Ascending aorta (tissue), 2 donors: ENCODE results near the gene ZBED4. TPM values are rescaled to one million over a fixed set of nuclear protein-coding genes. Genes with fewer than 3 reads are reported as not detected.
A peak's percentile ranks its signal among the peaks of the same experiment; 100 is the strongest.
"Not testable (repeated sequence)": the region's sequence is repeated elsewhere in the genome, so short reads cannot be mapped to it uniquely, and the experiment has no call there.

ENCODE experiments used
- DNase-seq, 2 donors: peaks; one replicate each; pipeline ENCODE4 v3.0.0-alpha.2; 2019; ENCODE audit warnings: low spot score in 2 of 2
- H3K27ac ChIP-seq, 2 donors: fragments of 200-600 bp; sonication (generic); one replicate each; pipeline ENCODE4 v1.5.1; 2016 to 2017; ENCODE audit warnings: mild to moderate bottlenecking in 1 of 2
- H3K27me3 ChIP-seq: fragments of 200-600 bp; sonication (generic); one replicate; pipeline ENCODE4 v1.5.1; 2017
- H3K36me3 ChIP-seq, 2 donors: fragments of 200-600 bp; sonication (generic); one replicate each; pipeline ENCODE4 v1.5.1; 2016
- H3K4me1 ChIP-seq, 2 donors: fragments of 200-600 bp; sonication (generic); one replicate each; pipeline ENCODE4 v1.5.1; 2016 to 2017; ENCODE audit warnings: mild to moderate bottlenecking in 1 of 2
- H3K4me3 ChIP-seq, 2 donors: fragments of 200-600 bp; sonication (generic); one replicate each; pipeline ENCODE4 v1.5.1; 2016 to 2017; ENCODE audit warnings: mild to moderate bottlenecking in 1 of 2
- H3K9me3 ChIP-seq, 2 donors: fragments of 200-600 bp; sonication (generic); one replicate each; pipeline ENCODE4 v1.5.1; 2016
- intact Hi-C: fragments of 100-400 bp; cut with DNase I; formaldehyde crosslinking; loops from one replicate; pipeline ENCODE4 v1.15.1; 2023
- total RNA-seq: library from RNA; depleted of rRNA; stranded (reverse); fragments of >200 nt; gene quantifications from one replicate; pipeline ENCODE4 v1.1.0, GENCODE V29; 2016
- TF ChIP-seq, protein P1 (sequence below), 3 experiments: fragments of 200-600 bp in 2 of 3; fragments of 450-650 bp in 1 of 3; sonication (generic) in 2 of 3; IDR thresholded peaks; one replicate each; pipeline ENCODE4 v1.5.1; 2016 to 2019; ENCODE audit warnings: antibody characterized with exemption in 3 of 3, mild to moderate bottlenecking in 1 of 3, moderate library complexity in 1 of 3

ZBED4 gene
- total RNA-seq, 1 donor from 2014 or later = 10.1 TPM

GRCh38 chr22:49850021-49850911 is 3.4 kb upstream of the ZBED4 start:
- H3K9me3 ChIP-seq = no peaks in the 10 kb centered on the region
- peaks cover 9 to 26% of the 10 kb centered on the region in 2 donors for H3K4me1 ChIP-seq
- H3K27ac ChIP-seq = no peak overlapping the region
- intact Hi-C loops = loop anchor here (5.0 kb wide), 2 partner anchors 352 to 777 kb away; partner anchors contain the start of genes ARSA and SELENOO
- H3K4me3 ChIP-seq = peak overlapping the region in 1 of 2 donors; percentile 62
- no peak for DNase-seq
- TF ChIP-seq, protein P1, sequence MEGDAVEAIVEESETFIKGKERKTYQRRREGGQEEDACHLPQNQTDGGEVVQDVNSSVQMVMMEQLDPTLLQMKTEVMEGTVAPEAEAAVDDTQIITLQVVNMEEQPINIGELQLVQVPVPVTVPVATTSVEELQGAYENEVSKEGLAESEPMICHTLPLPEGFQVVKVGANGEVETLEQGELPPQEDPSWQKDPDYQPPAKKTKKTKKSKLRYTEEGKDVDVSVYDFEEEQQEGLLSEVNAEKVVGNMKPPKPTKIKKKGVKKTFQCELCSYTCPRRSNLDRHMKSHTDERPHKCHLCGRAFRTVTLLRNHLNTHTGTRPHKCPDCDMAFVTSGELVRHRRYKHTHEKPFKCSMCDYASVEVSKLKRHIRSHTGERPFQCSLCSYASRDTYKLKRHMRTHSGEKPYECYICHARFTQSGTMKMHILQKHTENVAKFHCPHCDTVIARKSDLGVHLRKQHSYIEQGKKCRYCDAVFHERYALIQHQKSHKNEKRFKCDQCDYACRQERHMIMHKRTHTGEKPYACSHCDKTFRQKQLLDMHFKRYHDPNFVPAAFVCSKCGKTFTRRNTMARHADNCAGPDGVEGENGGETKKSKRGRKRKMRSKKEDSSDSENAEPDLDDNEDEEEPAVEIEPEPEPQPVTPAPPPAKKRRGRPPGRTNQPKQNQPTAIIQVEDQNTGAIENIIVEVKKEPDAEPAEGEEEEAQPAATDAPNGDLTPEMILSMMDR (IDR thresholded peaks at IDR 0.05) = no peak
- peaks cover 21% of the 10 kb centered on the region for H3K27me3 ChIP-seq
- H3K36me3 ChIP-seq = no peaks in the 10 kb centered on the region

DNA sequence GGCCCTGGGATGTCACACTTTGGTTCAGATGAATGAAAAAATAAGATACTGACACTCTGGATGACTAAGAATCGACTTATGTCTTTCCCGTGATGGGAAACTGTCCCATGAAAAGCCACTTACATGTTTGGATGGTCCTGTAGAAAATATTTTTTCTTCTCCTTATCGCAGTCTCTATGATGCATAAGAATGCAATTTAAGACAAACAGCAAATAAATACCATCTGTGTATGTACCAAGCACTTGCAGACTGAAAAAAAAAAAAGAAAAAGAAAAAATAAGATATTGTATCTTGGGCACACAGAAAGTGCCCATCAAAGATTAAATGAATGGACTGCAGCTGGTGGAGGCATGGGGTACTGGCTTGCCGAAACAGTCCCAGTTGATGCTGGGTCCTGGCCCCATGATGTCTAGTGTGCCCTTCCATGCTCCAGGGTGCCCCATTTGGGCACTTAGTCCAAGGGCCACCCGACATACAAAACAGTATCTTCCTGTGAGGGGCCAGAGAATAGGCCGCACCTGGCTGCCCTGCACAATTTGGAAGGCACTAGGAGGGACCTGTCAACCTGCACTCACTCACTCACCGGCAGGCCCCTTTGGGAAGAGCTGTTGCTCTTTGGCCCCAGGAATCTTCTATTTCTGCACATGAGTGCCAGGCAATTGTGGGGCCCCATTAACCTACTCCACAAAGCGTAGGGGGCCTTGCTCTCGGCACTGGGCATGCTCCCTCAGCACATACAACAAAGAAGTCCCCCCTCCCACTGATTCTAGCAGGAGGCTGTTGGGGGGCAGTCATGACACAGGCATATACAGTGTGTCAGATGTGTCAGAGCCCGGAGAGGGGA is 2.5 kb upstream of the ZBED4 start:
- H3K4me3 ChIP-seq = no peak overlapping the region
- intact Hi-C loops = loop anchor here (5.0 kb wide), 2 partner anchors 351 to 776 kb away; partner anchors contain the start of genes ARSA and SELENOO
- TF ChIP-seq, protein P1 (IDR thresholded peaks at IDR 0.05) = no peak
- no peaks in the 10 kb centered on the region for H3K36me3 ChIP-seq
- H3K4me1 ChIP-seq = peaks cover 9 to 32% of the 10 kb centered on the region in 2 donors
- H3K27ac ChIP-seq = no peak overlapping the region
- no peak for DNase-seq
- H3K27me3 ChIP-seq = peaks cover 21% of the 10 kb centered on the region
- H3K9me3 ChIP-seq = no peaks in the 10 kb centered on the region

DNA sequence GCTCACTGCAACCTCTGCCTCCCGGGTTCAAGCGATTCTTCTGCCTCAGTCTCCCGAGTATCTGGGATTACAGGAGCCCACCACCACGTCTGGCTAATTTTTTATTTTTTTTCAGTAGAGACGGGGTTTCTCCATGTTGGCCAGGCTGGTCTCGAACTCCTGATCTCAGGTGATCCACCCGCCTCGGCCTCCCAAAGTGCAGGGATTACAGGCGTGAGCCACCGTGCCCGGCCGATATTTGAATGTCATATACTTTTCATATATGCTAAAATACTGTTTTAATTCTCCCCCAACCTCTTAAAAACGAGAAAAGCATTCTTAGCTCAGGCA is 1.1 kb upstream of the ZBED4 start:
- Histone ChIP-seq H3K27me3 (peaks cover 21% of the 10 kb centered on the region), H3K4me1 (peaks cover 9 to 32% of the 10 kb centered on the region in 2 donors), H3K27ac (peak overlapping the region; percentile 79 to 84), H3K4me3 (peak overlapping the region; percentile 69 to 77)
- H3K36me3 ChIP-seq, DNase-seq, H3K9me3 ChIP-seq: not testable (repeated sequence)
- intact Hi-C loops = loop anchor here (2.0 to 5.0 kb wide), 3 partner anchors 108 to 775 kb away; partner anchors contain the start of genes ARSA, PIM3 and SELENOO

DNA sequence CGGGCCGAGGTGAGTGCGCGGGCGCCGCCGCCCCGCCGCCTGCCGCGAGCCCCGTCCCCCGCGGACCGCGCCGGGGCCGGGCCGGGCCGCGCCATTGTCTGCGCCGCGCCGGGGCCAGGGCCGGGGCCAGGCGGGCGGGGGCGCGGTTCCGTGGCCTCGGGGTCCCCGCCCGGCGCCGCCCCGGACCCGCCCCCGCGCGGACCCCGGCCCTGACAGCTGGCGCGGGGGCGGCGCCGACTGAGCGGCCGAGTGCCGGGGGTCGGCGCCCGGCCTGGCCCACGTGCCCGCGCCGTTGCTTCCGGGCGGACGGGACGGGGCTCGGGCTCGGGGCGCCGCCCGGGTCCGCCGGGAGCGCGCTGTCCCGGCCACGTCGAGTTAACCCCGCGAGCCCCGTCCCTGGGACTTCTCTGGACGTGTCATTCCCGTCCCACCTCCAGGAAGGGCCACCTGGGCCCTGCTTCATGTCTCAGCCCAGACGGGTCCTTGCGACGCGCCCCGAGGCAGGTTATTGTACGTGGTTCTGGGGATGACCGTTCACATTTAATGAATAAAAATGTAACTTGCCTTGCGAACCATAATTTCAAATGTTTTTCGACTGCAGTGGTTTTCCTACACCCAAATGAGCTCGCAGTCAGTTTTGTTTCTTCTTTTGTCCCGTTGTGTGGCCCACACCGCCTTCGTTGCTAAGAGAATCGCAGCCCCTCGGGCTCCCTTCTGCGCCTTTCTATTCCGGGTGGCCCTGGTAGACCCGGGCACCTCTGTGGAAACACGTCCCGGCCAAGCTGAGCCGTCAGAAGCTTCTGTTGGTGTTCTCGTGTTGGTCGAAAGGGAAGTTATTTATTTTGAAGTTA is 562 bp downstream of the ZBED4 start:
- peaks cover 2 to 21% of the 10 kb centered on the region in 2 donors for H3K4me1 ChIP-seq
- intact Hi-C loops = loop anchor here (1.0 to 5.0 kb wide), 5 partner anchors 27 to 773 kb away; partner anchors contain the start of genes ALG12, ARSA, BRD1 and CRELD2
- no peak for DNase-seq
- H3K27ac ChIP-seq = peak overlapping the region; percentile 57 to 66
- peaks cover 0 to 4% of the 10 kb centered on the region in 2 donors for H3K36me3 ChIP-seq
- TF ChIP-seq, protein P1 (IDR thresholded peaks at IDR 0.05) = no peak
- H3K9me3 ChIP-seq = no peaks in the 10 kb centered on the region
- peak overlapping the region; percentile 60 to 87 for H3K4me3 ChIP-seq
- peaks cover 7% of the 10 kb centered on the region for H3K27me3 ChIP-seq

DNA sequence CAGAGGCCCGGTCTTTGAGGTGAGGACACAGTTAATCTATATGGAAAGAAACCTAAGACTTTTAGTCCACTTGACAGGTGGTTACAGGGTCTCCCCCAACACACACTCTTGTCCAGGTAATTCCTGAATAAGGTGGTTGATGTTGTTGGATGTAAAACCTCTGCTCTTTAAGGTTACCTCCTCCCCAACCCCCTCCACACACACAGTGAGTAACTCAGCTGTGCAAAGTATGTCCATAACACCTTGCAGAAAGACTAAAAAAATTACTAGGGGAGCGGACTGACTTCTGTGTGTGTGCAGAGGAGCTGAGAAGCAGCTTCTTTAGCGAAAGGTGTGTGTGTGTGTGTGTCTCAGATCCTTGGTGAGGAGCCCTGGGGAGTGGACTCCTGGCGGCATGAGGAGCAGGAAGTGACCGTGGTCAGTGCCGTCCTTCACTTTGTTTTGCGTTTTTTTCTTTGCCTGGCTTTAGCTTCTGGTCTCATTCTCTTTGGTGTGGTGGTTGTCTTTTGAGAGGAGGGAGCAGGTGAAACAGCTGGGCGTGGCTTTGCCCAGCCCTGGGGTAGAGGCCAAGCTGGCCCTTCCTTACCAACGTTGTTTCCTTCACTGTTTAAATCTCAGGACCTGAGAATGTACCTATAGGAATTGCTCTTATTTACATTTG is 1.7 kb downstream of the ZBED4 start:
- Histone ChIP-seq H3K36me3 (peaks cover 0 to 4% of the 10 kb centered on the region in 2 donors), H3K27me3 (peaks cover 3% of the 10 kb centered on the region), H3K4me1 (peaks cover 0 to 14% of the 10 kb centered on the region in 2 donors), H3K4me3 (peak overlapping the region; percentile 60 to 87), H3K9me3 (no peaks in the 10 kb centered on the region), H3K27ac (no peak overlapping the region)
- intact Hi-C loops = no loop called here
- TF ChIP-seq, protein P1 (IDR thresholded peaks at IDR 0.05) = no peak
- no peak for DNase-seq
